ENCODE results near the gene RBM38.

Gene RBM38

GRCh38 chr20:57445774-57446173, 54.6 kb downstream of the RBM38 start:
- Histone ChIP-seq H2AFZ (no peak overlapping the region), H3K27me3 (ENCODE audit: control insufficient read depth, insufficient read depth, low read length) (no peaks in the 10 kb centered on the region), H3K27ac (no peak overlapping the region), H3K9ac (no peak overlapping the region), H3K4me2 (ENCODE audit: low read length) (no peak overlapping the region), H3K9me3 (ENCODE audit: control insufficient read depth, low read length) (no peaks in the 10 kb centered on the region), H3K4me1 (no peaks in the 10 kb centered on the region), H3K4me3 (ENCODE audit: low read depth, low read length) (no peak overlapping the region), H3K79me2 (no peaks in the 10 kb centered on the region), H3K36me3 (ENCODE audit: control insufficient read depth, insufficient read depth, low read length) (no peaks in the 10 kb centered on the region)
- TF ChIP-seq CTCF (IDR thresholded peaks at IDR 0.05): no peak

- H3K4me3 ChIP-seq (ENCODE audit: low read depth, low read length): no peak overlapping the region
- H3K9me3 ChIP-seq (ENCODE audit: control insufficient read depth, low read length): no peaks in the 10 kb centered on the region
- H2AFZ ChIP-seq: no peak overlapping the region
- H3K4me1 ChIP-seq: no peaks in the 10 kb centered on the region
- H3K9ac ChIP-seq: no peak overlapping the region
- H3K27ac ChIP-seq: no peak overlapping the region
- H3K27me3 ChIP-seq (ENCODE audit: control insufficient read depth, insufficient read depth, low read length): no peaks in the 10 kb centered on the region
- H3K36me3 ChIP-seq (ENCODE audit: control insufficient read depth, insufficient read depth, low read length): no peaks in the 10 kb centered on the region
- no peak for TF ChIP-seq CTCF (IDR thresholded peaks at IDR 0.05)
- H3K79me2 ChIP-seq: no peaks in the 10 kb centered on the region
- H3K4me2 ChIP-seq (ENCODE audit: low read length): no peak overlapping the region
Measured at GRCh38 chr20:57448764-57449354, 57.7 kb downstream of the RBM38 start.

- no peak for TF ChIP-seq CTCF (IDR thresholded peaks at IDR 0.05)
- Histone ChIP-seq H3K9me3 (ENCODE audit: control insufficient read depth, low read length) (no peaks in the 10 kb centered on the region), H2AFZ (no peak overlapping the region), H3K27ac (no peak overlapping the region), H3K27me3 (ENCODE audit: control insufficient read depth, insufficient read depth, low read length) (no peaks in the 10 kb centered on the region), H3K9ac (no peak overlapping the region), H3K4me2 (ENCODE audit: low read length) (no peak overlapping the region), H3K79me2 (no peaks in the 10 kb centered on the region), H3K4me3 (ENCODE audit: low read depth, low read length) (no peak overlapping the region), H3K4me1 (no peaks in the 10 kb centered on the region), H3K36me3 (ENCODE audit: control insufficient read depth, insufficient read depth, low read length) (no peaks in the 10 kb centered on the region)
Measured at GRCh38 chr20:57449398-57450354, 58.5 kb downstream of the RBM38 start.

- no peak overlapping the region for H3K27ac ChIP-seq
- no peaks in the 10 kb centered on the region for H3K79me2 ChIP-seq
- H3K4me2 ChIP-seq (ENCODE audit: low read length): no peak overlapping the region
- no peaks in the 10 kb centered on the region for H3K4me1 ChIP-seq
- H3K9ac ChIP-seq: no peak overlapping the region
- H3K9me3 ChIP-seq (ENCODE audit: control insufficient read depth, low read length): no peaks in the 10 kb centered on the region
- no peak for TF ChIP-seq CTCF (IDR thresholded peaks at IDR 0.05)
- no peaks in the 10 kb centered on the region for H3K27me3 ChIP-seq (ENCODE audit: control insufficient read depth, insufficient read depth, low read length)
- no peak overlapping the region for H3K4me3 ChIP-seq (ENCODE audit: low read depth, low read length)
- no peaks in the 10 kb centered on the region for H3K36me3 ChIP-seq (ENCODE audit: control insufficient read depth, insufficient read depth, low read length)
- no peak overlapping the region for H2AFZ ChIP-seq
Measured at GRCh38 chr20:57450419-57450818, 59.2 kb downstream of the RBM38 start.

Measured in parathyroid adenoma (tissue), 2 donors.